Activated CD4-positive, alpha-beta T cell treated with anti-CD3 and anti-CD28 coated beads, Interleukin-2, amount 50 U/mL, for 24 hours (primary cell): ENCODE data around the gene ABR.

Experiments used
- DNase-seq, 2 donors: peaks; one replicate each; pipeline ENCODE4 v3.0.0-alpha.2; 2020; ENCODE audit warnings: low read depth in 1 of 2, low spot score in 1 of 2

The ABR gene

DNA sequence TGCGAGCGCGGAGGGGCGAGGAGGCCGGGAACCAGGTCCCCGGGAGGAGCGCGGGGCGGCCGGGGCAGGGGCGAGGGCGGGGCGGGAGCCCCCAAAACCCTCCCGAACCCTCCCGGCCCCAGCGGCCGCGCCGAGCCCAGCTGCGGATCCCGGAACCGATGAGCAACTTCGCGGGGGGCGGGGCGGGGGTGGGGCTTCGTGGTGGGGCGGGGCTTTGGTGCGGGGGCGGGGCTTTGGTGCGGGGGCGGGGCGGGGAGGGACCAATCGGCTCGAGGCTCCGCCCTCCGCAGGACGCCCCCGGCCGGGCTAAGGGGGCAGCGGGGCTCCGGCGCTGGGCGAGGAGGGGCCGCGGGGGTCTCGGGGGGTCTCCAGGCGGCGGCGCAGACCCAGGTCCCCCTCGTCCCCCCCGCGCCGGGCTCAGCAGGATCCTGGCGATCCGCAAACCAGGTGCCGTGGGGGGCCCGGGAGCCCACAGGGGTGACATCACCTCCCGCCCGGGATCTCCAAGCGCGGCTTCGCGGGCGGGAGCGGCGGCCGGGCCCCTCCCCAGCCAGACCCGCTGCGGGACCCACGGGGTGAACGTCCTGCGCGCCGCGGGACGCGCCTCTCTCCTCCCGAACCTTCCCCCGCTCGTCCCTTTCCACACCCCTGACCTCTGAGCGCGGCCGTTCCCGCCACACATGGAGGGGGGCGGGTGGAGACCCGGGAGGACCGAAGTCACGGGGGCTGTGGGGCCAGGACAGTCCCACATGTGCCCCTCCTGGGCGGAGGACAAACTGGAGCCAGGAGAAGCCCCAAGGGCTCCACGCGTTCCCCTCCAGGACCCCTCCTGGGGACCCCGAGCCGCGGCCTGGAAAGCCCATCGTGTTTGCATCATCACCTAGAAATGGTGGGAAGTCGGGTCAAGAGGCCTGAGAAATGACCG is at the start of gene ABR:
Gene ABR, minus strand, starts transcription at position 164 of the 925 bp plus-strand sequence. CDS start 254 bp downstream, outside the sequence.
- DNase-seq = peak in 1 of 2 donors; percentile 31

DNA sequence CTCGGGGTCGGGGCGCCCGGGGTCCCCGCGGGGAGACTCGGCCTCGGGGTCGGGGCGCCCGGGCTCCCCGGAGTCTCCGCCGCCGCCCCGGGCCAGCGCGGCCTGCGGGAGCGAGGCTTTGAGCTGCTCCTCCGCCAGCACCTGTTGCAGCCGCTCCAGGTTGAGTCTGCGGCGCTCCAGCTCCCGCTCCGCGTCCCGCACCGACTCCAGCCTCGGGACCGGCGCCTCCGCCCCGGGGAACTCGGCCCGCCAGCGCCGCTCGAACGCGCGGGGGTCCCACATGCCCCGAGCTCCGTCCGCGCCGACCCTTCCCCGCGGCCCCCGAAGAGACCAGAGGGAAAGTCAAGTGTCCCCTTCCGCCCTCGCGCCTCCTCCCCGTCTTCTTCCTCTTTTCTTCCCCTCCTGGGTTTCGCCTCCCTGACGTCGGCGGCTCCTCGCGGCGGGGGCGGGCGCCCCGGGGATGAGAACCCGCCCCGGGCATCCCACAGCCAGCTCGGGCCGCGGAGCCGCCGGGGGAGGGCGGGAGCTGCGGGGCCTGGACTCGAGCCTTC is 49.6 kb upstream of the ABR start:
- DNase-seq = peak in 1 of 2 donors; percentile 10

DNA sequence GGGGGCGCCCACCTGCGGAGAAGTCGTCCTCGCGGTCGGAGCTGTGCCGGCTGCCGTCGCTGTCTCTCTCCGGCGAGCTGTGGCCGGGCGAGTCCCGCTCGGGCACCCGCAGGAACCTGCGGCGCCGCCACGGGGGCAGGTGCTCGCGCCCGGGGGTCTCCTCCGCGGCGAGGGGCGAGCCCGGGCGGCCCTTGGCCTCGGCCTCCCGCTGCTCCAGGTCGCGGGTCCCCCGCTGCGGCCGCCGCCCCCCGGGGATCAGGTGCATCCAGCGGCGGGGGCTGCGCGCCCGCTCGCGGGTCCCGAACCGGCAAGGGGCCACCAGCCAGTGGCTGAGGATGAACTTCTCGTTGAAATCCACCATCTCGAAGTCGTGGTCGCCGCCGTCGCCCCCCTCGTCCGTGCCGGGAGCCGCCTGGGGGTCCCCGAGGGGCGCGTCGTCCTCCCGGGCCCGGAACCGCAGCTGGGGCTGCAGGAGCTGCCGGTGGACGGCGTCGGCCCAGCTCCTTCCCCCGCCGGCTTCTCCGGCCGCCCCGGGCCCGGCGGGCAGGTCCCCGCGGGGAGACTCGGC is 49.1 kb upstream of the ABR start:
- no peak for DNase-seq

DNA sequence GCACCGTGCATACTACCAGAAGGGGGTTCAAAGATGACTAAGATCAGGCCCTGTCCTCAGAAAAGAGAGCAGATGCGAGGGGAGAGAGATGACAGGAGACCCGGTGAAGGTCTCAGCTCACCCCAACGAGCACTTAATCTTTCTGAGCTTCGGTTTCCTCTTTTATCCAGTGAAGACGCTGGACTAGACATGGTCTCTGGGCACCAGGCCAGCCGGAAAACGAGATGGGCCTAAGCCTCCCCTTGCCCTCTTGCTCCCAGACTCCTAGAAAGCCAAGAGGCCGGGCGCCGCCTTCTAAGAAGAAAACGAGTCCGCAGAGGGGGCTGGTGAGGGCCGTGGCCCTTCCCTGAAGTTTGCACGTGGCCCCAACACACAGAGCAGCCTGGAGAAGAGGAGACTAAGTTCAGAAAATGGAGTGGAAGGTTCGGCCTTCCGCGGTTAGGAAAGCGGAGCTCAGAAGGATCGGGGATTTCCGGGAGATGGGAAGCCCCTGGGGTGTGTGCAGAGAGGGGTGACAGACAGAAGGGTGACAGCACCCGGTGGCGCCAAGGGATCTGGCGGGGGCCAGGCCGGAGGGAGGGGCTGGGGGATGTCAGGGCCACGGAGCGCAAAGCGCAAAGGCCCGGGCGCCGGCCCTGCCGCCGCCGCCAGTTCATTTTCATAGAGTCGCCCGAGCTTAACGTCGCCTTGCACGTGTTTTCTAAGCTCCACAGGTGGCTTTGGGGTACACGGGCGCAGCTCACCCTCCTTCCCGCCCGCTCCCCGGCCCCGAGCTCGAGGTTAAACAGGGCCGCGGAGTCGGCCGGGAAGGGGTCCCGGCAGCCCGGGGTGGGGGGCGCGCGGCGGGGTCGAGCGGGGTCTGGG is 48.4 kb upstream of the ABR start:
- no peak for DNase-seq

DNA sequence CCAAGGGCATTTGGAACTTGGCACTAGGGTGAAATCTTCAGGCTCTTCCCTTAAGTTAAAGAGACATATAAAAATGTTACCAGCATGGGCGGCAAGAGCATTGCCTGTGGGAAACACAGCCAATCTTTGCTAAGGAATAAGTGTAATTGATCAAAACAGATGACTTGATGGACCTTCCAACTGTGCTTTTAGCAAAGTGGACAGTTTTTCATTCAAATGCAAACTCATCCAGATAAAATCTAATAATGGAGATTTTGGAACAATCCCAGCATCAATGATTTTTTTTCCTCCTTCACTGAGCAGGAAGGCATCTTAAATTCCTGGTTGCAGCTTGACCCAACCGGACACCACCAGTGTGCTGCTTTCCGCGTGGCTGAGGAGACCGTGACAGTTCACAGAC is 47.6 kb upstream of the ABR start:
- no peak for DNase-seq

DNA sequence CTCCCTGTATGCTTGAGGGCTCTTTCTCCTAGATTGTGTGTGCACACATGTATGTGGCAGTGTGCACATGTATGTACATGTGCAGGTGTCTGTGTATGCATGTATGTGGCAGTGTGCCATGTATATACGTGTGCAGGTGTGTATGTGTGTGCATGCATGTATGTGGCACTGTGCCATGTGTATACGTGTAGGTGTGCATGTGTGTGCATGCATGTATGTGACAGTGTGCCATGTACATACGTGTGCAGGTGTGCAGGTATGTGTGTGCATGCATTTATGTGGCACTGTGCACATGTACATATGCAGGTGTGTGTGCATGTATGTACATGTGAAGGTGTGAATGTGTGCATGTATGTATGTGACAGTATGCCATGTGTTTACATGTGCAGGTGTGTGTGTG is 46.5 kb upstream of the ABR start:
- no peak for DNase-seq

DNA sequence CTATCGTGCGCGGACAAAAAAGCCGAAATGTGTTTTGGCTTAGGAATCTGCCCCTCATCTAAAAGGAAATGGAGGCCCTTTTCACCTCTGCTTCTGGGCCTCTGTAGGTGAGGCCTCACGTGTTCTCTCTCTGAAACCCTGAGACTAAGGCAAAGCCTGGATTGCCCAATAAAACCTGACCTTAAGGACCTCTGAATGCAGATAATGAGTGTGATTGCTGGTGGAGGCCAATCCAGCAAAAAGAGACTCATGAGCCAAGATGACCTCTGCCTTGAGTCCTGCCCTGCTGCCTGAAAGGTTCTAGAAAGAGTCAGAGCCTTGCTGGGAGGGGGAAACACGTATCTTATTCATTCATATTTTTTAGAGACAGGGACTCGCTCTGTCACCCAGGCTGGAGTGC is 44.5 kb upstream of the ABR start:
- no peak for DNase-seq

DNA sequence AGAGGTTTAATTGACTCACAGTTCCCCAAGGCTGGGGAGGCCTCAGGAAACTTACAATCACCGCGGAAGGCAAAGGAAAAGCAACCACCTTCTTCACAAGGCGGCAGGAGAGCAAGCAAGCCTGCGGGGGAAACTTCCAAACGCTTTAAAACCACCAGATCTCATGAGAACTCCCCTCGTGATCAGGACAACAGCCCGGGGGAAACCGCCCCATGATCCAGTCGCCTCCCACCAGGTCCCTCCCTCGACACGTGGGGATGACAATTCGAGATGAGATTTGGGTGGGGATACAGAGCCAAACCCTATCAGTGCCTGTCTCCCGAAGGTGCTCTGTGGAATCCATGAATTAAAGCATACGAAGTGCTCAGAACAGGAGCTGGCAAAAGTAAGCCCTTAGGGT is 43.9 kb upstream of the ABR start:
- DNase-seq = no peak

DNA sequence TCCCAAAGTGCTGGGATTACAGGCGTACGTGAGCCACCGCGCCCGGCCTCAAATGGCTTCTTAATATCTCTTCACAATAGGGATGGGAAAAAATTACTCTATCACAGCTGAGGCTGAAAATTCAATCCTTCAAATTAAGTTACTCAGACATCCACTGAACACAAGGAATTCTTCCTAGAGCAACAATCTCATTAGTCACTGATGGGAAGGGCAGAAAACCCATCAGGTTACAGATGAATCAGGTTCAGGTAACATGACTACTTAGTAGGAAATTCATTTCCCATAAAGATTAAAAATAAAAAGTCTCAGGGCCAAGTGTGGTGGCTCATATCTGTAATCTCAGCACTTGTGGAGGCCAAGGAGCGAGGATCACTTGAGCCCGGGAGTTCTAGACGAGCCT is 42.5 kb upstream of the ABR start:
- no peak for DNase-seq

DNA sequence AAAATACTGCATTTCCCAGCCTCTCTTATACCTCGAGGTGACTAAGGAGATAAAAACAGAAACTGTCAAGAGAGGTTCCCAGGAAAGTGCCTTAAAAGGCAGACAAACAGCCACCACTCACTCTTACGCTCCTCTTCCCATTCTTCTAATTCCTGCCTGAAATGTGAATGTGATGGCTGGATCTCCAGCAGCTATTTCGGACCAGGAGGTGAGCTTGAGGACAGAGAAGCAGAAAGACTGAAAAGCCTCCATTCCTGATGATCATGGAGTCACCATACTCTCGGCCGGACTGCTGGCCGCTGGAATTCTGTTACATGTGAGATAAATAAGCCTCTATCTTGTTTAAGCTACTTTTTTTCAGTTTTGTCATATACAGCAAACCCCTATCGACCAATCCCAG is 41.4 kb upstream of the ABR start:
- no peak for DNase-seq

DNA sequence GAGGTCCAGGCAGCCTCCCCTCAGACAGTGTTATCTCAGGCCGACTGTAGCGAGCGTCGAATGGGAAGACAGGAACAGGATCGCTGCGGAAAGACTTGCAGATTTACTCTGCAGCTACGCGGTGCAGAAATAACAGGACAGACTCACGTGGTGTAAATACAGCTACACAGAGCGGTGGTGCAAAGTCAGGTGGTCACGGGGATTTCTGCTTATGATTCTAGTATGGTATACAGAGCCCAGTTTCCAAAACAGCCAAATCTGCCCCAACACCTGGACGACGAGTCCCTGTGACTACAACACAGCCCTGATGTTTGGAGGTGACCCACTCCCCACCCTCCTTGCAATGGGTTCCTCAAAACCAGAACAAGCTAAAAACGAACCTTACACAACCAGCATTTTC is 40.6 kb upstream of the ABR start:
- no peak for DNase-seq

DNA sequence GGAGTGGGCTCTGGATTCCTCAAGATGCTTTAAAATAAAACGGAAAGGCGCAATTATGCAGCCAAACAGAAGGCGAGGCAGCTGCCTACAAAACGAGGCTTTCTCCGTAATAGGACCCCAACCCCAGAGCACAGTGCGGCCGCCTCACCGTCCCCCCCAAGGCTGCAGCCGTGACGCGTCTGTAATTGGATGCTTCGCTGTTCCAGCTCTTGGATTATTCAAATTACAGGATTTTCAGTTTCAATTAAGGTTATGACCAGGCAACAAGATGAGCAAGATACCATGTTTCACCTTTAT is 37.3 kb upstream of the ABR start:
- no peak for DNase-seq

DNA sequence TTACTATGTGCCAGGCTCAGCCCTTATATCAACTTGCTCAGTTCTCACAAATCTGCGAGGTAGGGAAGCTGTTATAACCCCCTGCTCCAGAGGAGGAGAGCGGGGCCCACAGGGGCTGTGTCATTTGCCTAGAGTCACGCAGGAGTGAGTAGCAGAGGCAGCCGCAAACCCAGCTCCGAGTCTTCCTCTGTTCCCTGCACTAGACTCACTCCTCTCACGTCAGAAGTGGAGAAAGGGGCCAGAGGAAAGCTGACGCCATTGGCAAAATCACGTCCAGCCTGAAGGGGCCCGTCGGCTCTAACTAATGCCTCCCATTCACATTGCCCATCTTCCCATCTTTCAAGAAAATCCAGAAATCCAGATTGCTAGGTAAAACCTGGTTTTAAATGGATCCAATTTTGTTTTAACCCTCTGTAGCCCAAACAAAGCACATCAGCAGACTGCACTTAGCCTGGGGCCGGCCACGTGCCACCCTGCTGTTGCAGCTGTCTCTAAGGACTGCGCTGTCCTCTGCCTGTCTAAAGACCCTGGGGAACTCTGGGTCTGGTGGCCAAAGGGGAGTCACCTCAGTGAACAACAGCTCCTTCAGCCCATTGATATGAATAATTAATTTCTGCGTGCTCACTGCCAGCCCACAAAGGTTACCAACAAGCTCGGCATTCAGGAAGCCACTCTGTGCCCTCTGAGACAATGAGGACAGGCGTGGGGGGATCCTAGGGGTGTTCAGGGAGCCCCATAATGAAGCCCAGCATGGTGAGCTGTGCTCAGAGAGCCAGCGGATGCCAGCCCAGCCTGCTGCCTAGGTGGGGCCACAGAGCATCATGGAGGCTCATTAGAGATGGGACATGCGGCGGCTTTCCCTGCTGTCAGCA is 36.7 kb upstream of the ABR start:
- DNase-seq = no peak

DNA sequence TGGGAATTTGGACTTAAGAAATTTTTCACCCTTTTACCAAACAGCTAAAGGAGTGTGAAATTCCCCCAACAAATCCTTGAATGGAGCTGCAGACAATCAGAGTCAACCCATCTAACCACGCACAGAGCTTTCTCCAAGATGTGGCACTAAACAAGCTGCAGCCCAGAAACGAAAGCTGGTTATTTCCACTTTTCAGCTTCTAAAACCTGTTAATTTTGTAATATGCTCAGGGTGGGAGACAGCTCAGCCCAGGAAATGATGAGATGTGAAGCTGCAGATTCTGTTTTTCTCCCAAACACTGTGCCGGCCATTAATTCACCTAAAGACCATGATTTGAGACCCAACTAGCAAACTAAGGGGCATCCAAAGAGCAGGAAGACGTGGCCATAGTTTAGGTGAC is 33.2 kb upstream of the ABR start:
- no peak for DNase-seq

DNA sequence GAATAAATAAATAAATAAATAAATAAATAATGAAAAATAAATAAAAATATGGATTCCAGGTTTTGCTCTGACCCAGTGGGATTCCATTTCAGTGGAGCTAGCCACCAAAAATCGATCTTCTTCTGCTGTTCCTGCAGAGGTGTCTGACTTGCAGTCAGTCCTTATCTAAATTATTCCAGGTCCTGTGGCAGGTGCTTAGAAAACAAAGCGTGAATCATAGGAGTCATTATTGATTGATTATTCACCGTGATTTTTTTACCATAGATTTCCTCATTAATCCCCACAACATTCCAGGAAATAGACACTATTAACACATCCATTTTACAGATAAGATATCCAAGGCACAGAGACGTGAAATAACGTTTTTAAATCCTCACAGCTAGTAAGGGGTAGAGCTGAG is 31.5 kb upstream of the ABR start:
- no peak for DNase-seq

DNA sequence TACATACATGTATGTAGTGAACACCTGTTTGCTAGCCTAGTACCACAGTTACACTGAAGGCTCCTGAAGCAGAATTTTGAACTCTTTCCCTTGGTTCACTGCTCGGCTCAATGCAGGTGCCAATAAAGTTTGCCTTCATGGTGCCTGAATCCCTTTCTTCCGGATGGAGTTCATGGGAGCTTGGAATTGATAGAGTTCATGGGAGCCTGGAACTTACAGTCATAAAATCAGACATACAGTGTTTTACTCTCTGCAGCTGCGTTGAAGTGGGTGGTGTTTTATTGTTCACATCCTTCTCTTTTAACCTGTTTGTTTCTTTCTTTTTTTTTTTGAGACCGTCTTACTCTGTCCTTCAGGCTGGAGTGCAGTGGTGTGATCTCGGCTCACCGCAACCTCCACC is 29.2 kb upstream of the ABR start:
- no peak for DNase-seq

DNA sequence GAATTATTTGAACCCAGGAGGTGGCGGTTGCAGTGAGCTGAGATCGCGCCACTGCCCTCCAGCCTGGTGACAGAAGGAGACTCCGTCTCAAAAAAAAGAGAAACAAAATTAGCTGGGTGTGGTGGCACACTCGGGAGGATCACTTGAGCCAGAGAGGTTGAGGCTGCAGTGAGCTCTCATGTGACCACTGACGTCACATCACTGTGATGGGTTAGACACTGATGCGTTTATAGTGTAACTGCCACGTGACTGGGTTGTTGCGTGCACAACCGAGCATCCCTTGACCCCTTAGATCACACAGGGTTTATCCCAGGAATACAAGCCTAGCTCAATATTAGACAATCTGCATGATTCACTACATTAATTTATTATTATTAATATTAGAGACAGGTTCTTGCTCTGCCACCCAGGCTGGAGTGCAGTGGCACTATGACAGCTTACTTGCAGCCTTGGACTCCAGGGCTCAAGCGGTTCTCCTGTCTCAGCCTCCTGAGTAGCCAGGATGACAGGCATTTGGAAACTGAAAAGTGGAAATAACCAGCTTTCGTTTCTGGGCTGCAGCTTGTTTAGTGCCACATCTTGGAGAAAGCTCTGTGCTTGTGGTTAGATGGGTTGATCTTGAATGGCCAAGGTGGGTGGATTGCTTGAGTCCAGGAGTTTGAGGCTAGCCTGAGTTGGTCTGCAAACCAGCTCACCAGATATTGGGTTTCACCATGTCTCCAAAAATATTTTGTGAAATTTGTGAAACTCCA is 26.4 kb upstream of the ABR start:
- DNase-seq = no peak

DNA sequence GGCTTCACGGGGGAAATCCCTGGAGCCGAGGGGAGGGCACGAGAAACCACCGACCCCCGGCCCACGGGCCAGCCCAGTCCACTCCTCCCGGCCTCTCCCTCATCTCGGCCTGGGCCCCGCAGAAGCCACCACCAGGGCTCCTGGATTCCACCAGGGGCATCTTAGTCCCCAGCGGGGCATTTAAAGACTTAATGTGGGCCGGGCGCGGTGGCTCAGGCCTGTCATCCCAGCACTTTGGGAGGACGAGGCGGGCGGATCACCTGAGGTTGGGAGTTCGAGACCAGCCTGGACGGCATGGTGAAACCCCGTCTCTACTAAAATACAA is 24.1 kb upstream of the ABR start:
- DNase-seq = no peak

DNA sequence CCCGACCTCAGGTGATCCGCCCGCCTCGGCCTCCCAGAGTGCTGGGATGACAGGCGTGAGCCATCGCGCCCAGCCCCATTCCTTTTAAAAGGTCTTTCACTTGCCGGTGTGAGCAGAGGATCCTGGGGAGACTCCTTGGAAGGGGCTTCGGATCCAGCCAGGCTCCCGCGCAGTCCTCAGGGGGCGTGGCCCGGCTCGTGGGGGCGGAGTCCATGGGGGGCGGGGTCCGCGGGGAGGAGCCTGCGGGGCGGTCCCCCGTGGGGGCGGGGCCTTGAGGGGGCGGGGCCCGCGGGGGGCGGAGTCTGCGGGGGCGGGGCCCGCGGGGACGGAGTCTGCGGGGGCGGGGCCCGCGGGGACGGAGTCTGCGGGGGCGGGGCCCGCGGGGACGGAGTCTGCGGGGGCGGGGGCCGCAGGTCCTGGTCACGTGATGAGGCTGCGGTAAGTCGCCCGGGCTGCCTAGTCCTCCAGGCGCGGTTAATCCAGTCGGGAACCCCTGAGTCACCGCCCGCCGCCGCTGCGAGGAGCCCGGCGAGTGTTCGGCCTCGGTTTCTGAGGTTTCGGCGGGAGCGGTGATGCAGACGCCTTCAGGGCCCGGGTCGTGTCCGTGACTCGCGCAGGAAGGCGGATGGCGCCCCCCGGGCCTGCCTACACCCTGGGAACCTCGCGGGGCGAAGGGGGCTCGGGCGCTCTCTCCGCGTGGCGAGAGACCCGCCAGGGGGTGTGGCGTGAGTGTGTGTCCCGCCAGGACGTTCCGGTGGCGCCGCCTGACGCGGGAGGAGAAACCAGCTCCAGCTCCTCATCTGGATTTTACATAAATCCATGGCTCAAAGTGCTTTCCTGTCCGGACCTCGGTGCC is 23.6 kb upstream of the ABR start:
- peak in 1 of 2 donors; percentile 31 for DNase-seq
